GM23338 (cell line): ENCODE data around the gene KIAA1755. TPM values are rescaled to one million over a fixed set of nuclear protein-coding genes. Genes with fewer than 3 reads are reported as not detected.

Experiments used
- ATAC-seq: fragments of 200-7000 bp; cut with Tn5 transposase; 3 replicates; pipeline ENCODE4 v1.9.1; 2020
- DNase-seq: peaks from one replicate; pipeline ENCODE4 v3.0.0-alpha.2; 2015; ENCODE audit warnings: low spot score
- H2AFZ ChIP-seq: fragments of 200-600 bp; sonication (generic); 2 replicates; pipeline ENCODE4 v1.8.0; 2016; ENCODE audit warnings: antibody characterized with exemption, mild to moderate bottlenecking, moderate library complexity
- H3F3A ChIP-seq: fragments of 200-600 bp; sonication (generic); replicated peaks from 2 replicates; pipeline ENCODE4 v1.8.0; 2017; ENCODE audit warnings: antibody characterized with exemption, mixed run types, low read depth
- H3K27ac ChIP-seq: fragments of 200-600 bp; sonication (generic); 2 replicates; pipeline ENCODE4 v1.6.1; 2016; ENCODE audit warnings: low read depth
- H3K27me3 ChIP-seq: fragments of 200-600 bp; sonication (generic); 2 replicates; pipeline ENCODE4 v1.8.0; 2016; ENCODE audit warnings: mild to moderate bottlenecking, mixed run types, moderate library complexity; ENCODE audit not compliant: insufficient read depth
- H3K36me3 ChIP-seq: fragments of 200-600 bp; sonication (generic); 2 replicates; pipeline ENCODE4 v1.8.0; 2016; ENCODE audit warnings: mild to moderate bottlenecking; ENCODE audit not compliant: insufficient read depth
- H3K4me1 ChIP-seq: fragments of 200-600 bp; sonication (generic); 2 replicates; pipeline ENCODE4 v1.8.0; 2016; ENCODE audit warnings: mild to moderate bottlenecking, moderate library complexity; ENCODE audit not compliant: insufficient read depth
- H3K4me2 ChIP-seq: fragments of 200-600 bp; sonication (generic); 2 replicates; pipeline ENCODE4 v1.7.1; 2017; ENCODE audit warnings: mixed run types
- H3K4me3 ChIP-seq: fragments of 200-600 bp; sonication (generic); 2 replicates; pipeline ENCODE4 v1.6.1; 2016; ENCODE audit warnings: mixed run types
- H3K79me2 ChIP-seq: fragments of 200-600 bp; sonication (generic); replicated peaks from 2 replicates; pipeline ENCODE4 v1.8.0; 2017; ENCODE audit warnings: mild to moderate bottlenecking; ENCODE audit not compliant: insufficient read depth
- H3K9me2 ChIP-seq: fragments of 200-600 bp; sonication (generic); 2 replicates; pipeline ENCODE4 v1.8.0; 2017; ENCODE audit not compliant: insufficient read depth
- H4K20me1 ChIP-seq: fragments of 200-600 bp; sonication (generic); replicated peaks from 2 replicates; pipeline ENCODE4 v1.8.0; 2017; ENCODE audit warnings: mild to moderate bottlenecking; ENCODE audit not compliant: insufficient read depth
- H3K27ac Mint-ChIP-seq: 2 replicates; pipeline ENCODE4 v1.8.0; 2020; ENCODE audit warnings: inconsistent platforms, mild to moderate bottlenecking, moderate library complexity, mixed read lengths
- H3K27me3 Mint-ChIP-seq: 3 replicates; pipeline ENCODE4 v1.8.0; 2022; ENCODE audit warnings: low read depth, mild to moderate bottlenecking, moderate library complexity, mixed read lengths, inconsistent platforms; ENCODE audit not compliant: insufficient read depth, poor library complexity
- H3K36me3 Mint-ChIP-seq: 3 replicates; pipeline ENCODE4 v1.8.0; 2021; ENCODE audit warnings: low read depth, mild to moderate bottlenecking, inconsistent platforms, moderate library complexity, mixed read lengths
- H3K4me1 Mint-ChIP-seq: 3 replicates; pipeline ENCODE4 v1.8.0; 2020; ENCODE audit warnings: mild to moderate bottlenecking, inconsistent platforms, mixed read lengths
- H3K4me3 Mint-ChIP-seq: 3 replicates; pipeline ENCODE4 v1.8.0; 2021; ENCODE audit warnings: moderate library complexity, mild to moderate bottlenecking, inconsistent platforms, mixed read lengths
- H3K9me3 Mint-ChIP-seq: 3 replicates; pipeline ENCODE4 v1.8.0; 2020; ENCODE audit warnings: moderate library complexity, mild to moderate bottlenecking, inconsistent platforms, mixed read lengths
- CREB1 ChIP-seq: fragments of 250-450 bp; sonication (Bioruptor Pico); IDR thresholded peaks from 2 replicates; pipeline ENCODE4 v1.5.0; 2020; ENCODE audit warnings: low read depth, mild to moderate bottlenecking, moderate library complexity
- CTCF ChIP-seq, 2 experiments: fragments of 200-600 bp in 1 of 2; sonication (generic) in 1 of 2; conservative IDR thresholded peaks; 2 replicates each; pipeline versions ENCODE4 v1.5.1 to v1.6.1; 2016 to 2017; ENCODE audit warnings: antibody characterized with exemption in 2 of 2, low read depth in 2 of 2, mild to moderate bottlenecking in 2 of 2, moderate library complexity in 1 of 2
- ETS1 ChIP-seq: IDR thresholded peaks from 2 replicates; pipeline ENCODE4 v1.6.1; 2016; ENCODE audit warnings: antibody characterized with exemption
- EZH2phosphoT487 ChIP-seq: fragments of 200-600 bp; sonication (generic); IDR thresholded peaks from one replicate; pipeline ENCODE4 v1.8.1; 2018; ENCODE audit warnings: antibody characterized with exemption; ENCODE audit not compliant: unreplicated experiment
- JUNB ChIP-seq: IDR thresholded peaks from one replicate; pipeline ENCODE4 v1.6.1; 2016; ENCODE audit warnings: antibody characterized with exemption; ENCODE audit not compliant: unreplicated experiment
- NANOG ChIP-seq: IDR thresholded peaks from 2 replicates; pipeline ENCODE4 v1.6.1; 2016; ENCODE audit warnings: antibody characterized with exemption, borderline replicate concordance
- REST ChIP-seq: IDR thresholded peaks from one replicate; pipeline ENCODE4 v1.6.1; 2018; ENCODE audit warnings: antibody characterized with exemption; ENCODE audit not compliant: unreplicated experiment
- ZNF114 ChIP-seq: fragments of 250-450 bp; sonication (Bioruptor Pico); IDR thresholded peaks from 2 replicates; pipeline ENCODE4 v1.5.0; 2020; ENCODE audit warnings: mild to moderate bottlenecking, moderate library complexity
- ZNF331 ChIP-seq: fragments of 250-450 bp; sonication (Bioruptor Pico); IDR thresholded peaks from 2 replicates; pipeline ENCODE4 v1.5.0; 2020; ENCODE audit warnings: low read depth, mild to moderate bottlenecking, moderate library complexity
- ZNF462 ChIP-seq: fragments of 250-450 bp; sonication (Bioruptor Pico); IDR thresholded peaks from 2 replicates; pipeline ENCODE4 v1.5.0; 2020; ENCODE audit warnings: mild to moderate bottlenecking, moderate library complexity
- polyA plus RNA-seq: library from polyadenylated mRNA; unstranded; fragments of >200 nt; fragmentation: Nextera tagmentation; extraction: Ambion mirVana; gene quantifications from 2 replicates; pipeline ENCODE4 v1.2.1, GENCODE V29; 2016
- total RNA-seq: library from RNA; depleted of rRNA; stranded (reverse); fragments of >200 nt; shearing (Covaris generic); gene quantifications from 2 replicates; pipeline ENCODE4 v1.2.3, GENCODE V29; 2014

The KIAA1755 gene
- total and polyA plus RNA-seq, 2 experiments from 2014 or later, result 0.28 TPM; not detected in 1

- TF ChIP-seq EZH2phosphoT487 (no peak), JUNB (no peak), ETS1 (no peak), CREB1 (CRISPR knock-in tag) (no peak)
These were observed 14.0 kb downstream of the KIAA1755 start (continued) for GRCh38 chr20:38246357-38247165.

- ATAC-seq, result no peak
- TF ChIP-seq ZNF114 (CRISPR knock-in tag), result no peak
- TF ChIP-seq CREB1 (CRISPR knock-in tag), result no peak
- no peak for TF ChIP-seq CTCF (conservative IDR thresholded peaks at IDR 0.05; ENCODE audit: low read depth in 2 of 2)
- TF ChIP-seq ETS1, result no peak
- TF ChIP-seq NANOG, result no peak
- TF ChIP-seq ZNF462, result no peak
- TF ChIP-seq ZNF331 (CRISPR knock-in tag), result no peak
- TF ChIP-seq REST, result no peak
These were observed 14.8 kb downstream of the KIAA1755 start for GRCh38 chr20:38245753-38246152.

More at GRCh38 chr20:38245753-38246152, 14.8 kb downstream of the KIAA1755 start:
- Histone ChIP-seq H2AFZ (no peak overlapping the region), H3K4me1 (no peaks in the 10 kb centered on the region), H3K4me3 (no peak overlapping the region), H3K27me3 (no peaks in the 10 kb centered on the region), H3K79me2 (no peaks in the 10 kb centered on the region), H3K9me2 (no peaks in the 10 kb centered on the region), H3K27ac (no peak overlapping the region), H3F3A (no peaks in the 10 kb centered on the region), H3K4me2 (no peak overlapping the region), H3K36me3 (no peaks in the 10 kb centered on the region), H4K20me1 (no peaks in the 10 kb centered on the region)
- peaks cover 5% of the 10 kb centered on the region for H3K27me3 Mint-ChIP-seq
- peaks cover 10% of the 10 kb centered on the region for H3K36me3 Mint-ChIP-seq
- H3K9me3 Mint-ChIP-seq, result peaks cover 51% of the 10 kb centered on the region
- peaks cover 3% of the 10 kb centered on the region; the same call in 1 of the 3 replicates for H3K4me1 Mint-ChIP-seq
- H3K27ac Mint-ChIP-seq, result no peak overlapping the region
- DNase-seq, result no peak
- H3K4me3 Mint-ChIP-seq, result no peak overlapping the region
